Left kidney (tissue), 2 donors: ENCODE data around the gene NR2F1. TPM values are rescaled to one million over a fixed set of nuclear protein-coding genes. Genes with fewer than 3 reads are reported as not detected.
A peak's percentile ranks its signal among the peaks of the same experiment; 100 is the strongest.

Source experiments
- DNase-seq: peaks from one replicate; pipeline ENCODE4 v3.0.0-alpha.2; 2013
- polyA plus RNA-seq: library from polyadenylated mRNA; unstranded; fragments of 120-200 nt; gene quantifications from one replicate; pipeline ENCODE4 v1.2.1, GENCODE V29; 2013; ENCODE audit not compliant: insufficient read length

Gene NR2F1
- polyA plus RNA-seq, 1 donor: 220 TPM

GRCh38 chr5:93576994-93577853 is 5.8 kb upstream of the NR2F1 start:
- no peak for DNase-seq

GRCh38 chr5:93577854-93578812 is 4.9 kb upstream of the NR2F1 start:
- peak; percentile 48 for DNase-seq

- peak; percentile 73 for DNase-seq
Observed at GRCh38 chr5:93578813-93579691, 4.0 kb upstream of the NR2F1 start.

DNA sequence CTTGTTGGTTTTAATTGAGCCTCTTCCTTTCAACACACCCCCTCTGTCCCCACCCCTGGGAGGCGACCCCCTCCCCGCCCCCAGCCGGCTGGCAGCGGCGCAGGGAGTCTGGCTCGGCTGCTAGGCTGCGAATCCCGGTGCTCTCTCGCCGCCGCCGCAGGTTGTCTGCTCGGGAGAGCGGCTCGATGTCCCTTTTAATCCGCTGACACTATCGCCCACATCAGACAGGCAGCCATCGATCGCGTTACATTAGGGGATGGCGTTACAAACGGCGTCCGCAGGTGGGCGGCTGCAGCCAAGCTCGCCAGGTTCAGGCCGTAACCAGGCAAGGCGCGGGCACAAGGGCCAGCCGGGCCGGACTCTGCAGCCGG is 3.3 kb upstream of the NR2F1 start:
- DNase-seq: peak; percentile 59

GRCh38 chr5:93580063-93580926 is 2.7 kb upstream of the NR2F1 start:
- DNase-seq: peak; percentile 30

GRCh38 chr5:93580927-93581445 is 2.0 kb upstream of the NR2F1 start, which contains the start of gene NR2F1-AS1:
NR2F1-AS1 (minus strand) TSS chr5:93581219.
- no peak for DNase-seq

DNA sequence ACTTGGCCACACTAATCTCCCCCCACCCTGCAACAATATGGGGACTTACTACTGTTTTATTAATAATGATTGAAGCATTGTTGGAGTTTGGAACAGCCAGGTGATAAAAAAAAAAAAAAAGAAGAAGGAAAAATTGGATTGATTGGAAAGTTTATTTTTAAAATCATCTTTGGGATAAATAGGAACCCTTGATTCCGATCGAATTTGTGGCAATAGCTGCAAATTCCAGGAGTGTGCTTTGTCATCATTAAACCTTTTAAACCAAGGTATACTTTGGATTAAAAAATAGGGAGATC is 907 bp upstream of the NR2F1 start:
- no peak for DNase-seq

- no peak for DNase-seq
Observed at GRCh38 chr5:93583439-93583767, 381 bp downstream of the NR2F1 start.

DNA sequence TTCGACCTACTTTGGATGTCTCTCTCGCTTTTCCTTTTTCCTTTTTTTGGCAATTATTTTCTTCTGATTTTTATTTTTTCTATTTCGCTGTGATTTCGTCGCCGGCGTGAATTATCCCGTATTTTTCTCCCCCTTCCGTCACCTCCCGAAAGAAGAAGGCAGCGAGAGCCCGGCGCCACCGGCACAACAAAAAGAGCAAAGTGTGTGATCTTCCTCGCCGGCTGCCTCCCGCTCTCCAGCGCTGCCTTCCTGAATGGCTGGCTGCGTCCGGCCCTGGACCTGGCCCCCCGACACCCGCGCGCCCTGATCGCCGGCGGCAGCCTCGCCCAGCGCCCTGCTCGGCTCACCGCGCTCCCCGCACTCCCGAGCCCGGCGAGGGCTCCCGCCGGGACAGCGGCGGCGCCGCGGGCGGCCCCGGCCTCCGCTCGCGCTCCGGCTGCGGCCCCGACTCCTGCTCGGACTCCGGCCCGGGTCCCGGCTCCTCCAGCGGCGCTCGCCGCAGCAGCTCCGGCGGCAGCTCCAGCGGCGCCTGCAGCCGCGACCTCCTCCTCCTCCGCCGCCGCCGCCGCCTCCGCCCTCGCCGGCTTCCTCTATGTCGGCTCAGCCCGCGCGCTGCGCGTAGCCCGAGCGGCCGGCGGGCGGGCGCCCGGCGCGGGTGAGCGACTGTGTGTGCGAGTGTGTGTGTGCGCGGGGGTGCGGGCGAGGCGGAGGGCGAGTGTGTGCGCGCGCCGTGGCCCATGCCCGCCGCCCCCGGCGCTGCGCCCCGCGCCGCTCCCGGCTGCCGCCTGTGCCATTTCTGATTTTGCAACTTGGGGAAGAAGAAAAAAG is 960 bp downstream of the NR2F1 start:
- no peak for DNase-seq

DNA sequence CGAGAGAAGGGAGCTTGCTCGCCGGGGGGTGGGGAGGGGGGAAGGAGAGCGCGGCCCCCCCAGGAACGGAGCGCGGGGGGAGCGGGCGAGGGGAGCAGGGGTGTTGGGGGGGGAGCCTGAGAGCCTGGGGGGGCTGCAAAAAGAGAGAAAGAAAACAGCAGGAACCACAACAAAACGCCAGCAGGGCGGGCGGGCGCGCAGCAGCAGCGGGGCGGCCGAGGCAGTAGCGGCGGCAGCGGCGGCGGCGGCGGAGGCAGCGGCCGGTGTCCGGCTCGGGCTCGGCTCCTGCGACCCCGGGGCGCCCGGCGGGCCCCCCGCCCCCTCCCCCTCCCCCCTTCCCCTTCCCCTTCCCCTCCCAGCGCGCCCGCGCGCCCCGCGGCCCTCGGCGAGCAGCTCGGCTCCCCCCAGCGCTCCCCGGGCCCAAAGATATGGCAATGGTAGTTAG is 1.6 kb downstream of the NR2F1 start:
- DNase-seq: no peak

- no peak for DNase-seq
Observed at GRCh38 chr5:93585041-93585766, 2.2 kb downstream of the NR2F1 start.

DNA sequence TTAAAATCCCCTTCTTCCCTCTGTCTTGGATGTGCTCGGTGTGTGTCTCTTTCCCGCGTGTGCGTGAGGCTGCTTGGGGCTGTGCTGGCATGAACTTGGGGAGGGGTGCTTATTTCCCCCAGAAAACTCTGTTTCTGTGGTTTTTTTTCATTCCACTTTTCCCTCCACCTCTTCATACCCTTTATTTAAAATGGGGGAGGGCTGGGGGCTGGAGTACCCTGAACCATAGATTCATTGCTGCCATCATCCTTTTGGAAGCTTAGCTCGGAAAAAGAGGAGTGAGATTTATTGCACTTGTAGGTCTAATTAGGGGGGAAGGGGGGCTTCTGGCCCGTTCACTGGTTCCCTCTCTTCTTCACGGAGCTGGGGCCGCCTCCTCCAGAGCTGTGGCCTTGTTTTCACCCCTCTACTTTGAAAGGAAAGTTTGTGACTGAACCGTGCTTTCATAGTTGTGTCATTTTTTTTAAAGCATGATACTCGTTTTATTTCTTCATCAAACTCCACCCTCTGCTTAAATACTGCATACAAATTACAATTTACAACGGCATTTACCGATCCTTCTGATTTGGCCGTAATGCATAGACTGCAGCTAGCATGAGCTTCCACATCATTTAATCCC is 2.9 kb downstream of the NR2F1 start:
- no peak for DNase-seq

DNA sequence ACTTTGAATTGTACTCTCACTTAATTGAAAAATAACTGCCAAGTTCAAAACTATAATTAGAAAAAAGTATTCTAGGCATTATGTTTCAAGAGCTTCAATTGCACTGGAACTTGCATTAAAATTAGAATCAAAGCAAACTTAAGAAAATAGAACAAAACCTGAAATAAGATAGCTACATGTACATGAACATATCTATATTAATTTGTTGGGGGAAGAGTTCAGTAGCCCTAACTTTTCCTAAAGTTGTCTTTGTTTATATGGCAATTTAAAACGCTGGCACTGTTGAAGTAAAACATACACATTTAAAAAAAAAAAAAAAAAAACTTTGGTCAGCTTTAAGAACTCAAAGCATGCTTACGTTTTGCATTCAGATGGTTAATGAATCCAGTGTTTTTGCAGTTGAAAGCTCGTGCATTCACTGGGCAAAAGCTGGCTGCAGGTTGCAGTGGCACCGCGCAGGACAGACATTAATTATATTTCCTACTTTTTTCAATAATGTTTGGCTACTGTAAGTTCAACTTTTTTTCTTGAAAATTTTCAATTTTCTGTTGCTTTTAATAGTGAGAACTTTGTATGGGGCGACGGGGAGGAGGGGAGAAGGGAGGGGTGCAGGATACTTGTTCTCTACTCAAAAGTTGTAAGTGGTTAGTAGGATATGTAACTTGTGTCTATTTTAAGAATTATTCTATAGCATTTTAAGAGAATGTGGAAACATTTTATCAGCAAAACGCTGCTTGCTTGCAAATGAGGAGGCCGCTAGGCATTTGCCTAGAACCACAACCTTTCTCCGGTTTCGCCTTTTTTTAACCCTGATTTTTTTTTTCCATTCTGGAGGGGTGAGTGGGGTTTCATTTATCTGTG is 3.9 kb downstream of the NR2F1 start:
- no peak for DNase-seq

DNA sequence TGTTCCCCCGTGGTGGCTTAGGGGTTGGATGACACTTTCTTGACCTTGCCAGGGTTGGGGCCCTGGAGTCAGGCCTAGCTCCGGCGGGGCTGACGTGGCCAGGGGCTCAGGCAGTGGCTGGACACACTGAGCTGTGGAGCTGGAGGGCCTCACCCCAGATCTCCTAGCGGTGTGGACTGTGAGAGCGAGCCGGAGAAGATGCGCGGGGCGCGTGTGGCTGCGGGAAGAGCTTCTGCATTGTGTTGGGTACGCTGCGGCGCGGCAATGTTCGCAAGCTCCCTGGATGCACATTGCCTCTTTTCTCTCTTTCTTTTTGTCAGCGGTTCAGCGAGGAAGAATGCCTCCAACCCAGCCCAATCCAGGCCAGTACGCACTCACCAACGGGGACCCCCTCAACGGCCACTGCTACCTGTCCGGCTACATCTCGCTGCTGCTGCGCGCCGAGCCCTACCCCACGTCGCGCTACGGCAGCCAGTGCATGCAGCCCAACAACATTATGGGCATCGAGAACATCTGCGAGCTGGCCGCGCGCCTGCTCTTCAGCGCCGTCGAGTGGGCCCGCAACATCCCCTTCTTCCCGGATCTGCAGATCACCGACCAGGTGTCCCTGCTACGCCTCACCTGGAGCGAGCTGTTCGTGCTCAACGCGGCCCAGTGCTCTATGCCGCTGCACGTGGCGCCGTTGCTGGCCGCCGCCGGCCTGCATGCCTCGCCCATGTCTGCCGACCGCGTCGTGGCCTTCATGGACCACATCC is 4.8 kb downstream of the NR2F1 start:
- no peak for DNase-seq

DNA sequence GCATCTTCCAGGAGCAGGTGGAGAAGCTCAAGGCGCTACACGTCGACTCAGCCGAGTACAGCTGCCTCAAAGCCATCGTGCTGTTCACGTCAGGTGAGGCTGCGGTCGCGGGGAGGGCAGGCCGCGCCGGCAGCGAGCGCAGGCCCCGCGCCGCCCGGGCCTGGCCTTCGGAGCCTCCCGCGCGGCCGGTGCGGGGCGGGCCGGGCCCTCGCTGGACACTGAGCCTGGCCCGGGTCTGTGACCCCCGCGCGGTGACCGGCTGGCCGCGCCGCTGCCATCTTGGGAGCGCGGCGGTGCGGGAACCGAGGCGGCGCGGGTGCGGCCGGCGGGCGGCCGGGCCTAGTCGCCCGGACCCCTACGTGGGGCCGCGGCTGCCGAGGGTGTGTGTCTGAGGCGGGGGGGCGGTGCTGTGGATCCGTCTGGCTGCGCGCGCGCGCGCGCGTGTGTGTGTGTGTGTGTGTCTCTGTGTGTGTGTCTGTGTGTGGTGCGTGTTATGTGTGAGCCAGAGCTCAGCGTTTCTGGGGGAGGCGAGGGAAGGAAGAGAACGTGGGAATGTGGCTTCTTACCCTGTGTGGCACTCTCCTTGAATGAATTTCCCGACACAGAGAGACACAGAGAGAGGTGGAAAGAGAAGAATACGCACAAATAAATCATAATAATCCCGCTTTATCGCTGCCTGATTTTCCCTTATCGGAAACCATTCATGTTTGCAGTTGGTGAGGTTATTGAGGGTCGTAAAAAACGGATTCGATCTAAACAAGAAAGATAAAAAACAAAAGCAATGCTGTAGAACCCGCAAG is 5.5 kb downstream of the NR2F1 start:
- DNase-seq: no peak

- no peak for DNase-seq
Observed at GRCh38 chr5:93589152-93589828, 6.3 kb downstream of the NR2F1 start.
